Measurements from ENCODE around the gene ARIH2. TPM values are rescaled to one million over a fixed set of nuclear protein-coding genes. Genes with fewer than 3 reads are reported as not detected.

ARIH2 gene
- total RNA-seq, 1 experiment from 2014 or later = 100 TPM

- Histone ChIP-seq H3K9me3 (replicated peaks) (no peaks in the 10 kb centered on the region), H3K4me1 (peaks cover 3% of the 10 kb centered on the region; the same call in 1 of the 2 replicates), H3K36me3 (peaks cover 30% of the 10 kb centered on the region), H3K4me3 (no peak overlapping the region), H3K27ac (no peak overlapping the region), H3K27me3 (no peaks in the 10 kb centered on the region)
- no peak for DNase-seq
Observed at GRCh38 chr3:49013113-49013737, 94.6 kb downstream of the ARIH2 start.

GRCh38 chr3:49013738-49014660 is 95.4 kb downstream of the ARIH2 start:
- Histone ChIP-seq H3K36me3 (peaks cover 28% of the 10 kb centered on the region), H3K27ac (no peak overlapping the region), H3K4me1 (peaks cover 3% of the 10 kb centered on the region; the same call in 1 of the 2 replicates), H3K9me3 (replicated peaks) (no peaks in the 10 kb centered on the region), H3K27me3 (no peaks in the 10 kb centered on the region), H3K4me3 (no peak overlapping the region)
- DNase-seq = peak; percentile 25 to 43

DNA sequence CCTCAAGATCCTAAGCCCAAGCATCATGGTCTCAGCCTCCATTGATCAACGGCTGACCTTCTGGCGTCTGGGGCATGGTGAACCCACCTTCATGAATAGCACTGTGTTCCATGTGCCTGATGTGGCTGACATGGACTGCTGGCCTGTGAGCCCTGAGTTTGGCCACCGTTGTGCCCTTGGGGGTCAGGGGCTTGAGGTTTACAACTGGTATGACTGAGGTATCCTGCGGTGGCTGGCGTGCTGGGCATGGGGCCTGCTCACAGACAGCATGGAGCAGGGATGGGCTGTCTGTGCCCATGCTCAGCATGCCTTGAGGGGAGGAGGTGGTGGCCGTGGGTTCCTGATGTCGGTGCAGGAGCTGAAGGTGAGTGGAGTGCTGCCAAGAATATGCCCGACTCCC is 96.4 kb downstream of the ARIH2 start:
- peaks cover 3% of the 10 kb centered on the region; the same call in 1 of the 2 replicates for H3K4me1 ChIP-seq

GRCh38 chr3:49015765-49016164 is 97.1 kb downstream of the ARIH2 start:
- peaks cover 28% of the 10 kb centered on the region for H3K36me3 ChIP-seq

More for the DNA sequence above, 96.4 kb downstream of the ARIH2 start:
- Histone ChIP-seq H3K9me3 (replicated peaks) (no peaks in the 10 kb centered on the region), H3K36me3 (peaks cover 28% of the 10 kb centered on the region), H3K4me3 (no peak overlapping the region), H3K27ac (no peak overlapping the region), H3K27me3 (no peaks in the 10 kb centered on the region)
- no peak for DNase-seq

GRCh38 chr3:49016414-49017228 is 98.0 kb downstream of the ARIH2 start:
- H3K27ac ChIP-seq = no peak overlapping the region
- peaks cover 3% of the 10 kb centered on the region; the same call in 1 of the 2 replicates for H3K4me1 ChIP-seq

More at GRCh38 chr3:49015765-49016164, 97.1 kb downstream of the ARIH2 start:
- Histone ChIP-seq H3K4me3 (no peak overlapping the region), H3K4me1 (peaks cover 3% of the 10 kb centered on the region; the same call in 1 of the 2 replicates), H3K27me3 (no peaks in the 10 kb centered on the region), H3K27ac (no peak overlapping the region), H3K9me3 (replicated peaks) (no peaks in the 10 kb centered on the region)
- DNase-seq = no peak

DNA sequence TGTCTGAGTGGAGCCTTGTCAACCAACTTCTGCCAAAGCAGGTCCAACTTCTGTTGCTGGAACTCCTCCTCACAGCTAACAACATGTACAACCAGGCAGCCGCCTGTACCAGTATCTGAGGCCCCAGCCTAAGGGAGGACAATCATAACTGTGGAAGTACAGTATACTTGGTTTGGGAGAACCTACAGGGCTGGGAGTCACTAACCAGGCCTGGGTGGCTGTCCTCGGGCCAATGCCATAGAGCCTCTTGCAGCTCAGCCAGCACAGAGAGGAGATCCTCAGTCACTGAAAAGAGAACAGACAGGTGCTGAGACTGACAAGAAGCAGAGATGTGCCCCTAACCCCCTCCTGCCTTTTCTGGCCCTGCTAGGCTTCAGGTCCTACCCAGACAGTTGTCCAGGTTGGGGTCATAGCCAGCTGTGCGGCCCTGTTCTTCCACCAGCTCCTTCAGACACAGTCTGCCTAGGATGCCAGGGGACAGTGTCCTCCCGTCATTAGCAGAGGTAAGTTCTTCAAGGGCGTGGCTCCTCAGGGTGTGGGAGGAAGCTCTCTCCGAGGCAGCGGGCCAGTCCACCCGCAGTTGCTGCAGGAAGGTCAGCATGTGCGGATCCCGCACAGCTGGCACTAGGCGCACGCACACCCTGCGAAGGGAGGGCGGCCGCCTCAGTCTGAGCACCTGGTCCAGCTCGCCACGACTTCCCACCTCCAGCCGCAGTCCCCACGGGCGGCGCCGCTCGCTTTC is 98.8 kb downstream of the ARIH2 start:
- Histone ChIP-seq H3K9me3 (replicated peaks) (no peaks in the 10 kb centered on the region), H3K36me3 (peaks cover 23% of the 10 kb centered on the region)
- DNase-seq = no peak

More at GRCh38 chr3:49016414-49017228, 98.0 kb downstream of the ARIH2 start:
- no peak for DNase-seq
- Histone ChIP-seq H3K36me3 (peaks cover 28% of the 10 kb centered on the region), H3K4me3 (no peak overlapping the region), H3K27me3 (no peaks in the 10 kb centered on the region), H3K9me3 (replicated peaks) (no peaks in the 10 kb centered on the region)

DNA sequence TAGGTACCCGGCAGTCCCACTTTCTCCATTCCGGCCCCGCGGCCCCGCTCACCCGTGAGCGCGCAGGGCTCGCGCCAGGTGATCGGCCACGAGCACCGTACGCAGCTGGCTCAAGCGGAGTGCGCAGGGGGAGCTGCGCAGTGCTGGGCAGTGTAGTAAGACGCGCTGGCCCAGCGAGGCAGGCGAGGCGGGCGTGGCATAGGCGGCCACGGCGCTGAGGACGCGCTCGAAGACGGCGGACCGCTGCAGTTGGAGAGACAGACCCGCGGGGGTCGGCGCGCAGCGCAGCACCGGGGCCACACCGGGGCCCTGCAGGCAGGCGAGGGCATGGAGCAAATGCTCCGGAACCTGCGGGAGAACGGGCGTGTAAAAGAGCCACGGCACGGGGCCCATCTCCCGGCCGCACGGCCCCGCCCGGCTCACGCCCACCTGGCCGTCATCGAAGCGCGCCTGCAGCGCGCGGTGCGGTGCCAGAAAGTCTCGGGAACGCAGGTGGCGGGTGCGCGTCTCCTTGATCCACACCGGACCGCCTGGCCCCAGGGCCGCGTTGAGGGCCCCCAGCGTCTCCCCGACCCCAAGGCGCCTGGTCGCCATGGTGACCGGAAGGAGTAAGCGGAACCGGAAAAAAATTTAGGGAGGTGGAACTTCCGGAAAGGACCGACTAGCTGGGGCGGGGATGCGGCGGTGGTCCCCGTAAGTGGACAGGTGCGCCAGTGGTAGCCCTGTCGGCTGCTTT is 99.5 kb downstream of the ARIH2 start, which contains the start of gene DALRD3:
TSS of gene DALRD3 (minus strand) at position 610 of the 736 bp plus-strand sequence. CDS start at position 594, 16 bp downstream.
- Histone ChIP-seq H3K36me3 (peaks cover 23% of the 10 kb centered on the region), H3K4me3 (peak within 1 kb of the TSS; percentile 92)
- DNase-seq = peak; percentile 58 to 64

More for the DNA sequence above, 98.8 kb downstream of the ARIH2 start:
- H3K27ac ChIP-seq = no peak overlapping the region
- H3K4me3 ChIP-seq = peak overlapping the region; percentile 92
- peaks cover 3% of the 10 kb centered on the region; the same call in 1 of the 2 replicates for H3K4me1 ChIP-seq
- no peaks in the 10 kb centered on the region for H3K27me3 ChIP-seq

GRCh38 chr3:49018707-49019006 is 100.0 kb downstream of the ARIH2 start:
- Histone ChIP-seq H3K36me3 (peaks cover 21% of the 10 kb centered on the region), H3K4me1 (peaks cover 6% of the 10 kb centered on the region; the same call in 1 of the 2 replicates), H3K9me3 (replicated peaks) (no peaks in the 10 kb centered on the region), H3K27me3 (no peaks in the 10 kb centered on the region), H3K4me3 (peak overlapping the region; percentile 92), H3K27ac (no peak overlapping the region)
- no peak for DNase-seq

More for the DNA sequence above, 99.5 kb downstream of the ARIH2 start, which contains the start of gene DALRD3:
- Histone ChIP-seq H3K27me3 (no peaks in the 10 kb centered on the region), H3K9me3 (replicated peaks) (no peaks in the 10 kb centered on the region), H3K27ac (no peak within 1 kb of the TSS), H3K4me1 (peaks cover 5% of the 10 kb centered on the region; the same call in 1 of the 2 replicates)

DNA sequence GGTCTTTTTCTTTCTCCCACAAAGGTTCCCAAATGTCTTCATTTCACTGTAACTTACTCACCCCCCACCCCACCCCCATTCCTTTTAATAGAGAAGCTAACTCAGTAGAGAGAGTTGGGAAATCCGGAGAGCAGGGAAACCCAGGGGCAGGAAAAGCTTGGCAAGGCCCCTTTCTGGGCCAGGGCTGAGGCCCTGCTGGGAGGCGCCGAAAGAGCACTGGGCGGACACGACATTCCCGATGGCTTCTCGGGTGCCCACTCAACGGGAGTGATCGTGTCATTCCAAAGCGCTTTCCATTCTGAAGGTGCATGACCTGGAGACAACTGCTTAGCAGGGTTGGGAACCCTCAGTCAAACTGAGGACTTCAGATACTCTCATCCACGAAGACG is 101.3 kb downstream of the ARIH2 start:
- Histone ChIP-seq H3K4me3 (peak overlapping the region; percentile 90), H3K4me1 (peaks cover 6% of the 10 kb centered on the region; the same call in 1 of the 2 replicates), H3K9me3 (replicated peaks) (no peaks in the 10 kb centered on the region), H3K27ac (peak overlapping the region; percentile 82), H3K36me3 (peaks cover 19% of the 10 kb centered on the region), H3K27me3 (no peaks in the 10 kb centered on the region)
- peak in 1 of 2 experiments; percentile 31 for DNase-seq

GRCh38 chr3:49020330-49021212 is 101.9 kb downstream of the ARIH2 start:
- Histone ChIP-seq H3K9me3 (replicated peaks) (no peaks in the 10 kb centered on the region), H3K27me3 (no peaks in the 10 kb centered on the region), H3K36me3 (peaks cover 19% of the 10 kb centered on the region), H3K4me1 (peaks cover 6% of the 10 kb centered on the region; the same call in 1 of the 2 replicates), H3K27ac (peak overlapping the region; percentile 82), H3K4me3 (peak overlapping the region; percentile 90)
- DNase-seq = peak; percentile 65 to 72

- Histone ChIP-seq H3K4me3 (peak overlapping the region; percentile 90), H3K36me3 (peaks cover 23% of the 10 kb centered on the region), H3K9me3 (replicated peaks) (no peaks in the 10 kb centered on the region), H3K27me3 (no peaks in the 10 kb centered on the region), H3K27ac (peak overlapping the region; percentile 82), H3K4me1 (peaks cover 6% of the 10 kb centered on the region; the same call in 1 of the 2 replicates)
- peak; percentile 98 for DNase-seq
Observed at GRCh38 chr3:49021213-49021812, 102.7 kb downstream of the ARIH2 start.

Measured in SJCRH30 (cell line).